Ishikawa (cell line): Measurements from ENCODE around the gene CTNNBL1.

Source experiments
- CEBPB ChIP-seq: IDR thresholded peaks from 2 replicates; pipeline ENCODE4 v1.6.1; 2012
- EP300 ChIP-seq: IDR thresholded peaks from 2 replicates; pipeline ENCODE4 v1.6.1; 2012; ENCODE audit warnings: borderline replicate concordance
- REST ChIP-seq: IDR thresholded peaks from 2 replicates; pipeline ENCODE4 v1.6.1; 2012; ENCODE audit warnings: low read depth, mild to moderate bottlenecking
- TAF1 ChIP-seq: IDR thresholded peaks from 2 replicates; pipeline ENCODE4 v1.6.1; 2012; ENCODE audit warnings: low read depth, mild to moderate bottlenecking
- TEAD4 ChIP-seq: IDR thresholded peaks from 2 replicates; pipeline ENCODE4 v1.6.1; 2012
- YY1 ChIP-seq: IDR thresholded peaks from 2 replicates; pipeline ENCODE4 v1.6.1; 2012; ENCODE audit warnings: low read depth
- TF ChIP-seq, protein P1 (sequence below): IDR thresholded peaks from 2 replicates; pipeline ENCODE4 v1.6.1; 2012
- TF ChIP-seq, protein P2 (sequence below): IDR thresholded peaks from 2 replicates; pipeline ENCODE4 v1.6.1; 2012

- TF ChIP-seq YY1 (no peak), REST (no peak), EP300 (no peak), TAF1 (no peak), CEBPB (no peak), TEAD4 (no peak)
- TF ChIP-seq, protein P1, sequence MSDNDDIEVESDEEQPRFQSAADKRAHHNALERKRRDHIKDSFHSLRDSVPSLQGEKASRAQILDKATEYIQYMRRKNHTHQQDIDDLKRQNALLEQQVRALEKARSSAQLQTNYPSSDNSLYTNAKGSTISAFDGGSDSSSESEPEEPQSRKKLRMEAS = no peak
- TF ChIP-seq, protein P2, sequence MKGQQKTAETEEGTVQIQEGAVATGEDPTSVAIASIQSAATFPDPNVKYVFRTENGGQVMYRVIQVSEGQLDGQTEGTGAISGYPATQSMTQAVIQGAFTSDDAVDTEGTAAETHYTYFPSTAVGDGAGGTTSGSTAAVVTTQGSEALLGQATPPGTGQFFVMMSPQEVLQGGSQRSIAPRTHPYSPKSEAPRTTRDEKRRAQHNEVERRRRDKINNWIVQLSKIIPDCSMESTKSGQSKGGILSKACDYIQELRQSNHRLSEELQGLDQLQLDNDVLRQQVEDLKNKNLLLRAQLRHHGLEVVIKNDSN = no peak
Observed at GRCh38 chr20:37808233-37809070, 114.6 kb downstream of the CTNNBL1 start.
